Panc1 (cell line): ENCODE data around the gene IL10. TPM values are rescaled to one million over a fixed set of nuclear protein-coding genes. Genes with fewer than 3 reads are reported as not detected.

Source experiments
- ATAC-seq: fragments of 200-7000 bp; cut with Tn5 transposase; 2 replicates; pipeline ENCODE4 v1.9.1; 2020; ENCODE audit warnings: mild to moderate bottlenecking, moderate library complexity
- BruUV-seq: library from RNA; stranded (reverse); fragments of 400-500 nt; replicated peaks from 2 replicates; lab custom pipeline; 2021; lab: Mats Ljungman, UMichigan
- CTCF ChIA-PET: fragments of 300-600 bp; sonication (Branson Sonifier 250); formaldehyde crosslinking; loops from one replicate; lab custom pipeline; 2022; ENCODE audit warnings: antibody characterized with exemption; lab: Charles Lee
- POLR2A ChIA-PET: fragments of 300-600 bp; sonication (Branson Sonifier 250); formaldehyde crosslinking; loops from one replicate; lab custom pipeline; 2022; ENCODE audit warnings: antibody characterized with exemption; lab: Charles Lee
- DNase-seq: peaks from one replicate; pipeline ENCODE4 v3.0.0-alpha.2; 2010; ENCODE audit warnings: low read depth, low spot score
- H3K27ac ChIP-seq: 2 replicates; pipeline ENCODE4 v1.5.1; 2011; ENCODE audit warnings: mild to moderate bottlenecking, low read length, inconsistent platforms
- H3K27me3 ChIP-seq: fragments of 200-500 bp; sonication (Bioruptor generic); 2 replicates; pipeline ENCODE4 v1.6.0; 2014; ENCODE audit warnings: low read length, inconsistent platforms; ENCODE audit not compliant: control insufficient read depth, insufficient read depth
- H3K36me3 ChIP-seq: fragments of 200-500 bp; sonication (Bioruptor generic); 2 replicates; pipeline ENCODE4 v1.5.1; 2014; ENCODE audit warnings: inconsistent platforms, mild to moderate bottlenecking, low read length, moderate library complexity; ENCODE audit not compliant: control insufficient read depth, insufficient read depth
- H3K4me1 ChIP-seq: 2 replicates; pipeline ENCODE4 v1.5.1; 2011; ENCODE audit warnings: inconsistent platforms, mild to moderate bottlenecking, low read length, moderate library complexity; ENCODE audit not compliant: control insufficient read depth, insufficient read depth
- H3K4me3 ChIP-seq, 2 experiments: 2 replicates each; pipeline ENCODE4 v1.5.1; 2011 to 2012; ENCODE audit warnings: low read depth in 2 of 2, low read length in 2 of 2, mild to moderate bottlenecking in 2 of 2, inconsistent platforms in 1 of 2, moderate library complexity in 1 of 2
- H3K9me3 ChIP-seq: fragments of 200-500 bp; sonication (Bioruptor generic); 2 replicates; pipeline ENCODE4 v1.5.1; 2014; ENCODE audit warnings: low read depth, mild to moderate bottlenecking, inconsistent platforms, low read length, moderate library complexity; ENCODE audit not compliant: control insufficient read depth, insufficient read depth
- CTCF ChIP-seq: fragments of 450-650 bp; IDR thresholded peaks from 2 replicates; pipeline ENCODE4 v1.5.1; 2017; ENCODE audit warnings: mild to moderate bottlenecking
- POLR2AphosphoS5 ChIP-seq: IDR thresholded peaks from 2 replicates; pipeline ENCODE4 v1.6.1; 2012; ENCODE audit warnings: mild to moderate bottlenecking, low read depth, low read length, moderate library complexity
- SIN3A ChIP-seq: IDR thresholded peaks from 2 replicates; pipeline ENCODE4 v1.6.1; 2012; ENCODE audit warnings: low read depth, mild to moderate bottlenecking, low read length, moderate library complexity, borderline replicate concordance; ENCODE audit not compliant: insufficient read depth
- TCF7L2 ChIP-seq: IDR thresholded peaks from 2 replicates; pipeline ENCODE4 v1.6.1; 2011; ENCODE audit warnings: mild to moderate bottlenecking, low read depth, low read length, inconsistent platforms
- in situ Hi-C: cut with HindIII; loops from 2 replicates; pipeline ENCODE4 v1.10.0; 2016; ENCODE audit warnings: low sequenced_read_pairs, low pct_unique_long_range_greater_than_20kb
- intact Hi-C: fragments of 100-400 bp; cut with micrococcal nuclease; formaldehyde crosslinking; loops from one replicate; pipeline ENCODE4 v1.10.0; 2022; ENCODE audit not compliant: unreplicated experiment
- total RNA-seq: library from RNA; stranded (reverse); gene quantifications from one replicate; pipeline ENCODE4 v1.2.1, GENCODE V29; 2021; ENCODE audit not compliant: unreplicated experiment
- TF ChIP-seq, protein P1 (sequence below), 2 experiments: IDR thresholded peaks; 2 replicates each; pipeline ENCODE4 v1.6.1; 2011 to 2012; ENCODE audit warnings: low read depth in 2 of 2, control low read depth in 1 of 2, low read length in 1 of 2, mild to moderate bottlenecking in 1 of 2, moderate library complexity in 1 of 2; ENCODE audit not compliant: insufficient read depth in 1 of 2

Gene IL10
- total RNA-seq, 1 experiment from 2014 or later, result not detected

DNA sequence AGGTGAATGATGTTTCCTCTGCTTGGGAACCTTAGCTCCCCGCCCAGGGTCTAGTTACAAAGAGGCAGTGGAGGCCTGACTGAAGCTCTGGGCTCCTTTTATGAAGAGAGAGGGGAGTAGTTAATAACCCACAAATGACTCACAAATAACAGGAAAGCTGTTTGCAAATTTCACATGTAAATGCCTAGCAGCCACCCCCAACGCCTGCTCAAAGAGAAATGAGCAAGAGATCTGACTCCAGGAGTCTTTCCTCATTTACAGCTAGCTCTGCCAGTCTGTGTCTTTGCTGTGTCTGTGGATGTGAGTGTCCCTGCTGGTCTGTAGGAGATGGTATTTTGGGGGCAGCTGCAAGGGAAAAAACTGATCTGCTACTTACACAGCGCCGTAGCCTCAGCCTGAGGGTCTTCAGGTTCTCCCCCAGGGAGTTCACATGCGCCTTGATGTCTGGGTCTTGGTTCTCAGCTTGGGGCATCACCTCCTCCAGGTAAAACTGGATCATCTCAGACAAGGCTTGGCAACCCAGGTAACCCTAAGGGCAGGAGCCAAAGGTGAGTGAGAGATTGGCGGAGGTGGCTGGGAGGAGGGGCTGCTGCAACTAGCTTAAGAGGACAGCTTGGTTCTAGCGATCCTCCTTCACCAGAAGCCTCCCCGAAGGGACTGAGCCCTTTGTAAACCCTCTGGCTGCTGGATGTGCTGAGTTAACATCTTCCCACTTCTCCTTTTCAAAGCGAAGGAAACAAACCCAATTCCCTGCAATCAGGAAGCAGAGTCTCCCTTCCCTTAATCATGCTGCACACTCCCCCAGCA is 1.6 kb downstream of the IL10 start, which contains the start of gene IL19:
Gene IL19 (plus strand): TSS at position 243 of the 807 bp plus-strand sequence. CDS start 65,890 bp downstream, outside the sequence.
- ChIA-PET POLR2A (no interaction called here), CTCF (interaction anchor here (0.5 kb wide), 1 partner anchor 56 kb away, joined by 7 read pairs; no protein-coding TSS in a partner anchor)
- TF ChIP-seq, protein P1, sequence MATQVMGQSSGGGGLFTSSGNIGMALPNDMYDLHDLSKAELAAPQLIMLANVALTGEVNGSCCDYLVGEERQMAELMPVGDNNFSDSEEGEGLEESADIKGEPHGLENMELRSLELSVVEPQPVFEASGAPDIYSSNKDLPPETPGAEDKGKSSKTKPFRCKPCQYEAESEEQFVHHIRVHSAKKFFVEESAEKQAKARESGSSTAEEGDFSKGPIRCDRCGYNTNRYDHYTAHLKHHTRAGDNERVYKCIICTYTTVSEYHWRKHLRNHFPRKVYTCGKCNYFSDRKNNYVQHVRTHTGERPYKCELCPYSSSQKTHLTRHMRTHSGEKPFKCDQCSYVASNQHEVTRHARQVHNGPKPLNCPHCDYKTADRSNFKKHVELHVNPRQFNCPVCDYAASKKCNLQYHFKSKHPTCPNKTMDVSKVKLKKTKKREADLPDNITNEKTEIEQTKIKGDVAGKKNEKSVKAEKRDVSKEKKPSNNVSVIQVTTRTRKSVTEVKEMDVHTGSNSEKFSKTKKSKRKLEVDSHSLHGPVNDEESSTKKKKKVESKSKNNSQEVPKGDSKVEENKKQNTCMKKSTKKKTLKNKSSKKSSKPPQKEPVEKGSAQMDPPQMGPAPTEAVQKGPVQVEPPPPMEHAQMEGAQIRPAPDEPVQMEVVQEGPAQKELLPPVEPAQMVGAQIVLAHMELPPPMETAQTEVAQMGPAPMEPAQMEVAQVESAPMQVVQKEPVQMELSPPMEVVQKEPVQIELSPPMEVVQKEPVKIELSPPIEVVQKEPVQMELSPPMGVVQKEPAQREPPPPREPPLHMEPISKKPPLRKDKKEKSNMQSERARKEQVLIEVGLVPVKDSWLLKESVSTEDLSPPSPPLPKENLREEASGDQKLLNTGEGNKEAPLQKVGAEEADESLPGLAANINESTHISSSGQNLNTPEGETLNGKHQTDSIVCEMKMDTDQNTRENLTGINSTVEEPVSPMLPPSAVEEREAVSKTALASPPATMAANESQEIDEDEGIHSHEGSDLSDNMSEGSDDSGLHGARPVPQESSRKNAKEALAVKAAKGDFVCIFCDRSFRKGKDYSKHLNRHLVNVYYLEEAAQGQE (IDR thresholded peaks at IDR 0.05; ENCODE audit: insufficient read depth in 1 of 2, low read depth in 2 of 2, low read length in 1 of 2), result no peak
- no peak for TF ChIP-seq TCF7L2
- no peak for TF ChIP-seq SIN3A
- TF ChIP-seq CTCF, result no peak
- no peak for TF ChIP-seq POLR2AphosphoS5
- Histone ChIP-seq H3K27me3 (peaks cover 19% of the 10 kb centered on the region), H3K27ac (no peak within 1 kb of the TSS), H3K4me1 (no peaks in the 10 kb centered on the region), H3K4me3 (no peak within 1 kb of the TSS), H3K9me3 (no peaks in the 10 kb centered on the region), H3K36me3 (no peaks in the 10 kb centered on the region)
- BruUV-seq, result no TSS peak
- intact Hi-C loops, result no loop called here
- in situ Hi-C loops, result no loop called here
- ATAC-seq (no peak), DNase-seq (no peak)

DNA sequence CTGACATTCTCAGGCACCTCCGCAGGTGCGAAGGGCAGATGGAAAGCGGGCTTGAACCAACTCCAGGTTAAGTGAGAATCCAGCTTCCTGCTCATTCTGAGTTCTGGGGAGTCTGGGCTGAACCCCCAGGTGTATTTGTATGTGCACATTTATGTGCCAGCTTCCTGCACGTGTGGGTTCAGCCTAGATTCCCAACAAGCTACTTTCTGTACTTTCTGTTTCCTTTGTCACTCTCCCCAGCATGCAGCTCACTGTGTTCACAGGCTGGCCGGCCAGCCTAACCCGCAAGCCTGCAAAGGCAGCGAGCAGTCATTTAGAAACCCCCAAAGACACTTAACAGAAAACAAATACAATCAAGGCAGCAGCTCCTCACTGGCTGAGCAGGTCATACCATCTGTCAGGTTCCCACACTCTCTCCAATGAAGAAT is 3.0 kb downstream of the IL10 start:
- H3K27me3 ChIP-seq, result peaks cover 19% of the 10 kb centered on the region
- in situ Hi-C loops (no loop called here), intact Hi-C loops (no loop called here)
- ChIA-PET POLR2A (no interaction called here), CTCF (no interaction called here)
- H3K4me3 ChIP-seq, result no peak overlapping the region
- TF ChIP-seq TCF7L2, result no peak
- TF ChIP-seq POLR2AphosphoS5, result no peak
- TF ChIP-seq CTCF, result no peak
- TF ChIP-seq, protein P1 (IDR thresholded peaks at IDR 0.05; ENCODE audit: insufficient read depth in 1 of 2, low read depth in 2 of 2, low read length in 1 of 2), result no peak
- TF ChIP-seq SIN3A, result no peak
- ATAC-seq, result no peak
- H3K4me1 ChIP-seq, result no peaks in the 10 kb centered on the region
- DNase-seq, result no peak
- no peaks in the 10 kb centered on the region for H3K9me3 ChIP-seq
- H3K36me3 ChIP-seq, result no peaks in the 10 kb centered on the region
- no TSS peak for BruUV-seq
- H3K27ac ChIP-seq, result no peak overlapping the region
